Left lung (tissue), 10 donors: Measurements from ENCODE around the gene PDZD8. TPM values are rescaled to one million over a fixed set of nuclear protein-coding genes. Genes with fewer than 3 reads are reported as not detected.

Experiments used
- ATAC-seq: fragments of 200-7000 bp; cut with Tn5 transposase; one replicate; pipeline ENCODE4 v1.9.1; 2020; ENCODE audit warnings: moderate library complexity
- DNase-seq, 4 donors: peaks; one replicate each; pipeline ENCODE4 v3.0.0-alpha.2; 2013 to 2020
- H3K27ac ChIP-seq, 2 donors: fragments of 200-600 bp; sonication (generic) in 1 of 2; one replicate each; pipeline versions ENCODE4 v1.5.0 to v1.8.0; 2020 to 2021
- H3K27me3 ChIP-seq, 2 donors: fragments of 200-600 bp; sonication (generic) in 1 of 2; one replicate each; pipeline versions ENCODE4 v1.5.0 to v1.8.0; 2020 to 2021
- H3K36me3 ChIP-seq, 2 donors: fragments of 200-600 bp; sonication (generic) in 1 of 2; one replicate each; pipeline versions ENCODE4 v1.5.0 to v1.8.0; 2020 to 2021
- H3K4me1 ChIP-seq, 2 donors: fragments of 200-600 bp; one replicate each; pipeline ENCODE4 v1.8.0; 2021
- H3K4me3 ChIP-seq, 2 donors: fragments of 200-600 bp; sonication (generic) in 1 of 2; one replicate each; pipeline versions ENCODE4 v1.5.0 to v1.8.0; 2020 to 2021; ENCODE audit warnings: mild to moderate bottlenecking in 1 of 2
- H3K9me3 ChIP-seq, 2 donors: fragments of 200-600 bp; sonication (generic) in 1 of 2; one replicate each; pipeline versions ENCODE4 v1.5.0 to v1.8.0; 2020 to 2021
- intact Hi-C, 2 donors: fragments of 100-400 bp; cut with DNase I; formaldehyde crosslinking; loops; one replicate each; pipeline versions ENCODE4 v1.11.2 to v1.14.2; 2022
- polyA plus RNA-seq, 6 donors: library from polyadenylated mRNA; unstranded; fragments of 120-200 nt; gene quantifications; one replicate each; pipeline ENCODE4 v1.2.1, GENCODE V29; 2013; ENCODE audit not compliant: insufficient read length in 6 of 6
- total RNA-seq, 2 donors: library from RNA; stranded (reverse); fragmentation: NEBNext Ultra II Directional; extraction: Animal tissue kit (Norgen Biotek cat#: 25700); gene quantifications; one replicate each; pipeline ENCODE4 v1.2.1, GENCODE V29; 2021
- TF ChIP-seq, protein P1 (sequence below), 2 donors: fragments of 200-600 bp; sonication (generic) in 1 of 2; IDR thresholded peaks; one replicate each; pipeline versions ENCODE4 v1.5.0 to v1.8.0; 2021; ENCODE audit warnings: antibody characterized with exemption in 2 of 2
- donor health status: DM: no; HTN: yes; CAD: no.
- donor health status: DM: no; HTN: no; CAD: no.

PDZD8 gene
- total and polyA plus RNA-seq, 8 donors: 24.2 to 38.2 (median 29.6) TPM

DNA sequence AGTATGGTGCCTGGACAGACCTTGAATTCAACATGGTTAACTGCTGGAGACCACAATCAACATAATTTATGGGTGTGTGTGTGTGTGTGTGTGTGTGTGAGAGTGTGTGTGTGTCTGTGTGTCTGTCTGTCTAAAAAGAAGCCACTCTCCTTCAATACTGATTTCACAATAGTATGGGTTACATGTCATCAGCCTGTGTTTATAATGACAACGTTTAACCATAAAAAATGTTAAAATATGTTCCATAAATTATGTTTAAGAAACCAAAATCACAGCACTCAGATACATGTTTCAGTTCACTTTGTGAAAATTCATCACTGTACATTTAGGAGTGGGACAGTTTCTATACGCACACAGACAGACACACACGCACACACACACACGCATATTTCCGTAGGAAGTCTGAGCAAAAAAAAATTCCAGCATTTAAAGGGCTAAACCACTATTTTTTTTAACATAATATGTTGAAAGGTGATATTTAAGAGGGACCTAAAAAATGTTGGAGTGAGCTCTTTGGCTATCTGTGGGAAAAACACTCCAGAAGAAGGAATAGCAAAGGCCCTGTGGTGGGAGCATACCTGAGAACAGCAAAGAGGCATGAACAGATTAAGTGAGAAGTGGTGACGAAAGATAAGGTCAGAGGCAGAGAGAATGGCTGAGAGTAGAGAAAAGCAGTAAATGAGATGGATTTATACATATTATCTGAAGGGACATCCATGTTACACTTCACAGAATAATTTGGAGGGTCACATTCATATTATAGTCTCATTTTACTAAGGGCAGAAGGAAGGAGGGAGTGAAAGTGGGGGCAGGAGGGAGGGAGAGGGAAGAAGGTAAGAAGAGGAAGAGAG, 10.9 kb downstream of the PDZD8 start:
- ATAC-seq: no peak
- Histone ChIP-seq H3K27me3 (no peaks in the 10 kb centered on the region), H3K36me3 (no peaks in the 10 kb centered on the region), H3K27ac (peak overlapping the region in 1 of 2 donors; percentile 53), H3K4me1 (peaks cover 24 to 89% of the 10 kb centered on the region in 2 donors), H3K4me3 (no peak overlapping the region), H3K9me3 (no peaks in the 10 kb centered on the region)
- DNase-seq: no peak
- intact Hi-C loops: no loop called here
- TF ChIP-seq, protein P1, sequence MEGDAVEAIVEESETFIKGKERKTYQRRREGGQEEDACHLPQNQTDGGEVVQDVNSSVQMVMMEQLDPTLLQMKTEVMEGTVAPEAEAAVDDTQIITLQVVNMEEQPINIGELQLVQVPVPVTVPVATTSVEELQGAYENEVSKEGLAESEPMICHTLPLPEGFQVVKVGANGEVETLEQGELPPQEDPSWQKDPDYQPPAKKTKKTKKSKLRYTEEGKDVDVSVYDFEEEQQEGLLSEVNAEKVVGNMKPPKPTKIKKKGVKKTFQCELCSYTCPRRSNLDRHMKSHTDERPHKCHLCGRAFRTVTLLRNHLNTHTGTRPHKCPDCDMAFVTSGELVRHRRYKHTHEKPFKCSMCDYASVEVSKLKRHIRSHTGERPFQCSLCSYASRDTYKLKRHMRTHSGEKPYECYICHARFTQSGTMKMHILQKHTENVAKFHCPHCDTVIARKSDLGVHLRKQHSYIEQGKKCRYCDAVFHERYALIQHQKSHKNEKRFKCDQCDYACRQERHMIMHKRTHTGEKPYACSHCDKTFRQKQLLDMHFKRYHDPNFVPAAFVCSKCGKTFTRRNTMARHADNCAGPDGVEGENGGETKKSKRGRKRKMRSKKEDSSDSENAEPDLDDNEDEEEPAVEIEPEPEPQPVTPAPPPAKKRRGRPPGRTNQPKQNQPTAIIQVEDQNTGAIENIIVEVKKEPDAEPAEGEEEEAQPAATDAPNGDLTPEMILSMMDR (IDR thresholded peaks at IDR 0.05): no peak

DNA sequence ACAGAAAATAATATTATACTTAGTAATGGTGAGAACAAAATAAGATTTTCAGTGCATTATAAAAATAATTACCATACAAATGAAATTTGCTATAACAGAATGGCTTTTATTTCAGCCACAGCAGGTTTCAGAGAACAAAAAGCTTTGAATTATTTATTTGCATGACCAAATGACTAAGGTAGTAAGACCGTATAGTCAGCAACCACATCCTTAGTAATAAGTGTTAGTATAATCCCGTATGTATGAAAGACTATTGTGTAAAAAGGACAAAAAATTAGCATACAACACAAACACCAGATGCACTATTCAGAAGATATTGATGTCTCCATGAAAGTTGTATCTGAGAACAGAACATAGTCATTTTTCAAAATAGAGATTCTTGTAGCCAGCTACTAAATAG, 12.2 kb downstream of the PDZD8 start:
- DNase-seq (no peak), ATAC-seq (no peak)
- Histone ChIP-seq H3K27ac (no peak overlapping the region), H3K36me3 (no peaks in the 10 kb centered on the region), H3K4me1 (peaks cover 24 to 77% of the 10 kb centered on the region in 2 donors), H3K27me3 (no peaks in the 10 kb centered on the region), H3K4me3 (no peak overlapping the region), H3K9me3 (no peaks in the 10 kb centered on the region)
- intact Hi-C loops: no loop called here
- TF ChIP-seq, protein P1 (IDR thresholded peaks at IDR 0.05): no peak

DNA sequence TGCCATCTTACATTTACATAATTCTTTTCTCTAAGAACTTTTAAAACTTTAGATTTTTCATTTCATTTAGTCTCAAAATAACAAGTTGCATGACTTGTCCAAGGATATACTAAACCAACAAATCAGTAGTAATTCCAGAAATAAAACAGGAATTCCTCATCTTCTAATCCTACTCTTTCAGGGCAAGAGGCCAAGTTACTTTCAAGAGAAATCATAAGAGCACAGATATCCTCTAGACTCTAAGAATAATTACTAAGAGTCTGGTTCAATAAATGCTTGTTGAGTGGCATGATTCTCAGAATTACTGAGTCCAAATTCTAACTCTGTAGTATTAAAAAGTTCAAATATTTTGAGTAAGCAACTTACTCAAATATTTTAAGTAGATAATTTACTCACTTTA, 12.9 kb downstream of the PDZD8 start:
- H3K9me3 ChIP-seq: no peaks in the 10 kb centered on the region
- TF ChIP-seq, protein P1 (IDR thresholded peaks at IDR 0.05): no peak
- intact Hi-C loops: no loop called here
- H3K4me1 ChIP-seq: peaks cover 24 to 70% of the 10 kb centered on the region in 2 donors
- no peaks in the 10 kb centered on the region for H3K36me3 ChIP-seq
- no peak for ATAC-seq
- H3K27ac ChIP-seq: no peak overlapping the region
- no peak overlapping the region for H3K4me3 ChIP-seq
- H3K27me3 ChIP-seq: no peaks in the 10 kb centered on the region
- DNase-seq: no peak

DNA sequence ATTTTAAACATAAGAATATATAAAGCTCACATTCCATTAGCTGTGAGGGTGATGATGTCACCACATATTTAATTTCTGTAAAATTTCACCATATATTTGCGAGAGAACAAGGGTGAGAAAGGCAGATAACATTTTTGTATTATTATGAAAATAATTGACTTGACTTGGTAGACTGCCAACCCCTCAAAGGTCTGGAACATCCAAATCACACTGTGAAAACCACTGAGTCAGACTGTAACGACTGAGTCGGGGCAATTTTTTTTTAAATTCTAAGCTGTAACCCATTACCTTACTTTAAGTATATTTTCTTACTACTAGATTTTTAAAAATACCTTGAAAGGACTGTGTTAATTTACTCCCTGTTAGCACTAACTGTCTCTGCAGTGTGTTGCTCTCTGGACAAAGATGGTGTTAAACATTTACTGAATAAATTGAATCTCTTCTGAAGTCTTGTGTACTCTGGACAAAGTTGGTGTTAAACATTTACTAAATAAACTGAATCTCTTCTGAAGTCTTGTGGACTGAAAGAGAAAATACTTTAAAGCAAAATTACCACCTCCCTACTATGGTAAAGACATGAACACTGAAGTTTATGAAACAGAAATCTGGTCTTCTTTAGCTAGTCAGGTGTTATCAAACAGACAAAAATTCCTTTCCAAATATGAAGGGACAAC, 14.1 kb downstream of the PDZD8 start:
- Histone ChIP-seq H3K9me3 (no peaks in the 10 kb centered on the region), H3K27me3 (no peaks in the 10 kb centered on the region), H3K4me3 (no peak overlapping the region), H3K27ac (no peak overlapping the region), H3K36me3 (no peaks in the 10 kb centered on the region), H3K4me1 (peaks cover 23 to 63% of the 10 kb centered on the region in 2 donors)
- TF ChIP-seq, protein P1 (IDR thresholded peaks at IDR 0.05): no peak
- intact Hi-C loops: no loop called here
- ATAC-seq: peak; percentile 33
- no peak for DNase-seq

DNA sequence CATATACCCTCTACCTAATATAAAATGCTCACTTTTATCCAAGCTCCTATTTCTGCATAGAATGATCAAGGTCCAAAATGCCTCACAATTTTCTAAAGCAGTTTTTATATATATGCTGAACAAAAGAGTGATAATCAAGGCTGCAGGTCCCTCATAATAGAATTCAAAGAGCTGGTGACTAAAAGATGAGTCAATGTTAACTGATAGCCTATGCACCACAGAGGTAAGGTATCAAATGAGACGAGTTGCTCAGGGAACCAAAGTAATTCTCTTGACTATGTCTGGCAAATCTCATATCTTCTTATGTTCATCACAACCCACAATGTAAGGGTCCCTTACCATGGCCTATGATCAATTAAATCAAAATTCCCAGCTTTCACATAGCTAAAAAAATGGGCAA, 15.2 kb downstream of the PDZD8 start:
- ATAC-seq: no peak

More for the DNA sequence above, 15.2 kb downstream of the PDZD8 start:
- no peak overlapping the region for H3K4me3 ChIP-seq
- TF ChIP-seq, protein P1 (IDR thresholded peaks at IDR 0.05): no peak
- no peaks in the 10 kb centered on the region for H3K9me3 ChIP-seq
- no peak overlapping the region for H3K27ac ChIP-seq
- intact Hi-C loops: no loop called here
- peaks cover 18 to 63% of the 10 kb centered on the region in 2 donors for H3K4me1 ChIP-seq
- no peaks in the 10 kb centered on the region for H3K27me3 ChIP-seq
- no peaks in the 10 kb centered on the region for H3K36me3 ChIP-seq
- no peak for DNase-seq
